Epithelial cell of proximal tubule (primary cell): ENCODE data around the gene NAGA. TPM values are rescaled to one million over a fixed set of nuclear protein-coding genes. Genes with fewer than 3 reads are reported as not detected.
A peak's percentile ranks its signal among the peaks of the same experiment; 100 is the strongest.
"Not testable (repeated sequence)": the region's sequence is repeated elsewhere in the genome, so short reads cannot be mapped to it uniquely, and the experiment has no call there.

Experiments
- DNase-seq: peaks from one replicate; pipeline ENCODE4 v3.0.0-alpha.2; 2011; ENCODE audit warnings: low read depth
- H3K4me3 ChIP-seq: 2 replicates; pipeline ENCODE4 v1.5.1; 2011; ENCODE audit warnings: low read depth, mild to moderate bottlenecking, low read length
- CTCF ChIP-seq: conservative IDR thresholded peaks from 2 replicates; pipeline ENCODE4 v1.5.1; 2012; ENCODE audit warnings: low read depth, mild to moderate bottlenecking, low read length
- total RNA-seq: library from RNA; depleted of rRNA; stranded (reverse); fragments of >200 nt; gene quantifications from 2 replicates; pipeline ENCODE4 v1.2.3, GENCODE V29; 2015

The NAGA gene
- 38.9 and 41.2 TPM in 2 replicates for total RNA-seq

- peak; percentile 66 for DNase-seq
- no peak for TF ChIP-seq CTCF
Measured at GRCh38 chr22:42070517-42071422, at the start of gene NAGA. NAGA (minus strand) TSS chr22:42070812; CDS start chr22:42070297, 515 bp downstream.

DNA sequence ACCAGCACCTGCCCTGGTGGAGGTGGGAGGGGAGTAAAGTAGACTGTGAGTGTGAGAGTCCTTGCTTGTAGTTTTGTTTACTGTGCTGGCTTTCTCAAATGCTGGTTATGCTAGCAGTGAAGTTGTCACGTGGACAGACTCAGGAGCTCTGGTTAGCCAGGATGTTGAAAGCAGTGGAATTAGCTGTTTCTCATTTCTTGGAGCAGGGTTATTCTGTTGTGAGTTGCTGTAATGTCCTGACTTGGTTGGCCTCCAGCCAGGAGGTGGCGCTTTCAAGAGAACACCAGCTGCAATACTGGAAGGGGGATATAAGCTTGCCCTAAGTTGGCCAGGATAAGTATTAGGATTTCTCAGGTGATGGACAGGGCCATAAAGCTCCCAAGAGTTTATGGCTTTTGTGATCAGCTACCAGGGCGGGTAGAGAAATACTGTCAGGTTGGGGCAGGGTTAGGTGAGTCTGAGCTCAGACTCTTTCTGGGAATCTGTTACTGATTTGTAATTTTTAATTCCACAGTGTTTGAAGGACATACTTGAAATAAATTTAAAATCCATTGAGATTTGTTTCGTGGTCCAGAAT lies 46.3 kb upstream of the NAGA start:
- DNase-seq: no peak
- TF ChIP-seq CTCF: peak; percentile 24
- no peak overlapping the region for H3K4me3 ChIP-seq

More at GRCh38 chr22:42070517-42071422, at the start of gene NAGA:
- peak within 1 kb of the TSS; percentile 67 for H3K4me3 ChIP-seq

DNA sequence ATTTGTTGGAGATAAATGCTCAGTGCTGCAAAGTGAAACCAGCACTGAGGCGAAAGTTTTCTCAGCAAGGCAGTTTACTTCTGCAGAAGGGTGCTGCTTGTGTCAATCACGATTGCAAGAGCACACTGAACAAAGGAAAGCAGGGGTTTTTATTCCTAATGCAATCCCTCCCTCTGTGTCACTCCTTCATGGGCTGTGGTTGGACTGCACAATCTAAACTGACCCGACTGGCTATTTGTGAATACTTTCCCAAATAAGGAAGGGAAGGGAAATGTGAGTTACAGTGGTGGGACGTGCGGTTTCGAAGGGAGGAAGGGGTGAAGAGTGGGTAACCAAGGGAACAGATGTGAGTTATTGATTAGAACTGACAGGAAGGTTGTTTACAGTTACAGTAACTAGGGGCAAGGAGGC lies 44.8 kb upstream of the NAGA start:
- DNase-seq, H3K4me3 ChIP-seq: not testable (repeated sequence)

DNA sequence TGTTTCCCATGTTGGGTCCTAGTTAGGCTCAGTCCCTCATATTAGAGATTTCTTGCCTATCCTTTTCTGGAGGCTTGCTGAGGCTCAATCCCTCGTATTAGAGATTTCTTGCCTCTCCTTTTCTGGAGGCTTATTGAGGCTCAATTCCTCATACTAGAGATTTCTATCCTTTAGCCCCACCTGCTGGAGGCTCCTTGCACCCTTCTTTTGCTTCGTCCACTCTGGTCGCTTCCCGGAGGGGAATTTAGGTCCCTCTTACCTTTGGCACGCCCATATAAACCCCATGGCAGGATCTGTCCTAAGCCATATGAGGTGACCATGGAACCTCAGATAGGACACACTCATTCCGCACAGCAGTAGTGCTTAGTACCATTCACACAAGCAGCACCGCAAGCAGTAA lies 44.1 kb upstream of the NAGA start:
- TF ChIP-seq CTCF: peak; percentile 35
- no peak for DNase-seq
- no peak overlapping the region for H3K4me3 ChIP-seq

- not testable (repeated sequence) for H3K4me3 ChIP-seq, DNase-seq
- peak; percentile 36 for TF ChIP-seq CTCF
Measured at GRCh38 chr22:42112793-42113192, 42.2 kb upstream of the NAGA start.

DNA sequence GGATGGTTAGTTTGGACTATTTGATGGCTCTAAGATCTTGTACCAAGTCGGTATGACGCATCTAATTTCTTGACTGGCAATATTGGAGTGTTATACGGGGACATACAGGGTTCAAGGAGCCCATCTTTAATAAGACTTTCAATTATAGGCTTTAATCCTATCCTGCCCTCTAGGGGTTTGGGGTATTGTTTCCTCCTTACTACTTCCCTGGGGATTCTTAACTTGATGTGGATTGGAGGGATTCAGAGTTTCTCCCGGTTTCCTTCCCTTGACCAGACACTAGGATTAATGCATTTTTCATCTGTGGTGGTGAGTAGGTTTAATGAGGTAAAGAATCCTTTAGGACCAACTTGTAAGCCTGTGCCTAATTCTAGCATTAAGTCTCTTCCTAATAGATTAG lies 41.2 kb upstream of the NAGA start:
- no peak for TF ChIP-seq CTCF
- H3K4me3 ChIP-seq: no peak overlapping the region
- DNase-seq: no peak

- no peak overlapping the region for H3K4me3 ChIP-seq
- DNase-seq: no peak
- no peak for TF ChIP-seq CTCF
Measured at GRCh38 chr22:42108848-42109247, 38.2 kb upstream of the NAGA start.

- DNase-seq, H3K4me3 ChIP-seq: not testable (repeated sequence)
Measured at GRCh38 chr22:42104332-42104860, 33.8 kb upstream of the NAGA start.
